D341Med (cell line): ENCODE measurements around the gene NDC80.
"Not testable (repeated sequence)": the region's sequence is repeated elsewhere in the genome, so short reads cannot be mapped to it uniquely, and the experiment has no call there.

Experiments used
- DNase-seq: peaks from one replicate; pipeline ENCODE4 v3.0.0; 2012; ENCODE audit warnings: low spot score

Gene NDC80

DNA sequence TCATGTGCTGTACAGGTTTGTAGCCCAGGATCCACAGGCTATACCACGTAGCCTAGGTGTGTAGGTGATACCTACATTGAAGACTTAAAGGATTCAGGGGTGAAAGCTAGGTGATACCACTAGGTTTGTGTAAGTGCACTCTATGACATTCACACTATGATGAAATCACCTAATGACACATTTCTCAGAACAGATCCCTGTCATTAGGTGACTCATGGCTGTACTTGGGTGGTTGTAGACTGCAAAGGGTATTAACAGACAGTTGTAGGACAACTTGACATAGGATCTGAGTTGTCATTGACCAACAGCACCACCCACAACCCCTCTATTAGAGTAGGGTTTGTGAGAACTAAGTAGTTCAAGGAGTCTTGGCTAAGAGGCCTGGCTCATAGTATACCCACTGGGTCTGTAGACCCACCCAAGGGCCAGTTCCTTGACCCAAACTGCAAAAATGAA, 56.5 kb downstream of the NDC80 start:
- DNase-seq, result no peak

DNA sequence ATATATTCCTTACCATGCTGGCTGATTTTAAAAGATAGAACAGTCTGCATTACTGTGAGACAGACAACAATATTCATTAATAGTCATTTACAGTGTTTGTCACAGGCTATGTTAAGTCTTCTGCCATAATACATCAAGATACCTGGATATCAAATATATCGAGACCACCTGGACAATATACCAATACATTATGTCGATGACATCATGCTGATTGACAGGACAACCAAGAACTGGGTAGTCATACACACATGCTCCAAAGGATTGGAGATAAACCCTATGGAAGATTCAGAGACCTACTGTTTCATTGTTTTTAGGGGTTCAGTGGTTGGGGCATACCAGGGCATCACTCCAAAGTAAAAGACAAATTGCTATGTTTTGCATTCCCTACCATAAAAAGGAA, 57.6 kb downstream of the NDC80 start:
- DNase-seq, result no peak

DNA sequence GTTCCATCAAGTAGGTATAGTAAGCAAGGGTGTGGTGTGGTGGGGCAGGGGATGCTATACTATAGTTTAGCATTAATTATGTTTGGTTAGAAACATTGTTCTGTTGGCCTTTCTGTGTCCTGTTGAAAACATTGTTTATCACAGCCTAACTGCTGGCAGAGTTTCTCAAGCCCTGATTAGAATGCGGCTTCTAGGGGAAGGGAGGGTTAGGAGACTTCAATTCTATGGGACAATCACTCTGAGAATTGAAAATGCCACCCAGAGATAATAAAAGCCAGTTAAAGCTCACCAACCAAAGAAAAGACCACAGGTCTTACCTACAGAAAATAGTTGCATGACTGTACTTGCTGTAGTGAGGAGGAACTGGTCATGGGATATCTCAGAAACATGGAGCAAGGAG, 64.2 kb downstream of the NDC80 start:
- no peak for DNase-seq

GRCh38 chr18:2636126-2636631, 64.8 kb downstream of the NDC80 start:
- no peak for DNase-seq

DNA sequence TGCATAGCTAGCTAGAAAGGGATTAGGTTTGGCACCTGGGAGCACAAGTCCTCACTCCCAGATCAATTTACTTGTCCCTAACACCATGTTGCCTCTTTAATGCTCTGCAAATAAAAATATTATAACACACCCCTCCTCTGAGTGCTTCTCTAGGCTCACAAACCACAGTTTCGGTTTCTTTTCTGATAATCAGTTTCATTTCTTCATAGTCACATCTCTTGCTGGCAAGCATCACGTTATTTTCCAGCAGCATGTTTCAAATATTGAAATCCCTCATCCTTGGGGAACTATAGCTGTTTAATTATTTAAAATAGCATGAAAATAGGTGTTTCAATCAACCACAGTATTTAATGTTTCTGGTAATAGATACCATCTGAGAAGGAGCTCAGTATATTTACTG, 70.3 kb downstream of the NDC80 start:
- no peak for DNase-seq

DNA sequence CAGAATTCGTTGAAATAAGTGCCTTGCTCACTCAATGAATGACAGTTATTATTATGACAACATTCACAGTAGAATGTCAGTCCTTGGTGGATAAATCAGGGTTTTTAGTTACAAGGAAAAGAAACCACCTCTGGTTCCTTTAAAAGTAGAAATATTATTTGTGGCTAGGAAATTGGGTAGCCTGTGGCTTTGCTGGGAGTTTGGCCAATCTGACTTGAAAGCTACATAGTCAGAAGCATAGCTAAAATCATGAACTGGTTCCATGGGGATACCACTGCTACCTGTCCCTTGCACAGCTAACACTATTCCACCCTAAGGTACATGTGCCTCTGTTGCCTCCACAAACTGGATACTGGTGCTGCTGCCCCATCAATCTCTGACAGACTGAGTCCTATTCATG, 71.4 kb downstream of the NDC80 start:
- no peak for DNase-seq

- no peak for DNase-seq
These were observed 73.2 kb downstream of the NDC80 start for GRCh38 chr18:2644535-2644934.

- DNase-seq, result no peak
These were observed 80.6 kb downstream of the NDC80 start for GRCh38 chr18:2651981-2652380.

GRCh38 chr18:2653467-2653866, 82.1 kb downstream of the NDC80 start:
- no peak for DNase-seq

GRCh38 chr18:2654169-2654927, 83.0 kb downstream of the NDC80 start:
- DNase-seq, result no peak

DNA sequence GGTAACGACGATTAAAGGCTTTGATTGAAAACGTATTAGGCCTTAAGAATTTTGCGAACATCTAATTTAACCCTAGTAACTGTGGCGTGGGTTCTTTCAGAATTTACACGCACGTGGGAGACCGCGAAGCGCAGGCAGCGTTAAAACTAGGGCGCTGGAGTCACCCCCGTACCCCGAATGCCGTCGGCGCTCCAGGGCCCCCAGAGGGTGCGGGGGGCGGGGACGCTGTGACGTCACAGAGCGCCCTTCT, 83.5 kb downstream of the NDC80 start:
- peak; percentile 84 for DNase-seq

GRCh38 chr18:2655178-2655953, 84.0 kb downstream of the NDC80 start, which contains the start of gene SMCHD1:
Gene SMCHD1, plus strand, starts transcription at chr18:2655726. Its CDS starts 350 bp downstream, at chr18:2656076.
- DNase-seq, result peak; percentile 99

DNA sequence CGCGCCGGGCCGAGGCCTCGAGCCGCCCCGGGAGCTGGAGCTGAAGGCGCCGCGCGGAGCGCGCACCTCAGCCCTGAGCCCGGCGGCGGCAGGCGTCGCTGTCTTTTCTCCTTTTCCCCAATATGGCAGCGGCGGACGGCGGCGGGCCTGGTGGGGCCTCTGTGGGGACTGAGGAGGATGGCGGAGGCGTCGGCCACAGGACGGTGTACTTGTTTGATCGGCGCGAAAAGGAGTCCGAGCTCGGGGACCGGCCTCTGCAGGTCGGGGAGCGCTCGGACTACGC, 84.5 kb downstream of the NDC80 start:
- no peak for DNase-seq

GRCh38 chr18:2656237-2656980, 85.1 kb downstream of the NDC80 start:
- peak; percentile 78 for DNase-seq

GRCh38 chr18:2656981-2657512, 85.7 kb downstream of the NDC80 start:
- DNase-seq, result no peak

- DNase-seq, result no peak
These were observed 86.6 kb downstream of the NDC80 start for GRCh38 chr18:2657788-2658458.

DNA sequence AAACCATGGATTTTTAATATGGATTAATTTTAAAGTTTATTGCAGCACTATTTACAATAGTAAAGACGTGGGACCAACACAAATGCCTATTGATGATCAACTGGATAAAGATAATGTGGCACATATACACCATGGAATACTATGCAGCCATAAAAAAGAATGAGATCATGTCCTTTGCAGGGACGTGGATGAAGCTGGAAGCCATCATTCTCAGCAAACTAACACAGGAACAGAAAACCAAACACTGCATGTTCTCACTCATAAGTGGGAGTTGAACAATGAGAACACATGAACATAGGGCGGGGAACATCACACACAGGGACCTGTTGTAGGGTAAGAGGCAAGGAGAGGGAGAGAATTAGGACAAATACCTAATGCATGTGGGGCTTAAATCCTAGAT, 89.5 kb downstream of the NDC80 start:
- not testable (repeated sequence) for DNase-seq

DNA sequence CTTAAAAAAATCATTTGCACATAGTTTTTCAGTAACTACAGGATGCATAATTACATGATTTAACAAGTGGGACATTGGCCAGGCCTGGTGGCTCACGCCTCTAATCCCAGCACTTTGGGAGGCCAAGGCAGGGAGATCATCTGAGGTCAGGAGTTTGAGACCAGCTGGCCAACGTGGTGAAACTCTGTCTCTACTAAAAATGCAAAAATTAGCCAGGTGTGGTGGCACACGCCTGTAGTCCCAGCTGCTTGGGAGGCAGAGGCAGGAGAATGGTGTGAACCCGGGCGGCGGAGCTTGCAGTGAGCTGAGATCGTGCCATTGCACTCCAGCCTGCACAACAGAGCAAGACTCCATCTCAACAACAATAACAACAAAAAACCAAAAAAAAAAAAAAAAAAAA, 90.9 kb downstream of the NDC80 start:
- DNase-seq, result not testable (repeated sequence)

- DNase-seq, result no peak
These were observed 91.6 kb downstream of the NDC80 start for GRCh38 chr18:2662990-2663389.
